Measurements from ENCODE around the gene PHYKPL. TPM values are rescaled to one million over a fixed set of nuclear protein-coding genes. Genes with fewer than 3 reads are reported as not detected.
A peak's percentile ranks its signal among the peaks of the same experiment; 100 is the strongest.

PHYKPL gene
- total RNA-seq, 2 donors from 2014 or later = 22.8 to 34.5 TPM

- H3K27ac ChIP-seq = peak overlapping the region; percentile 63 to 86
Measured at GRCh38 chr5:178236679-178237078, 4.1 kb upstream of the PHYKPL start.

GRCh38 chr5:178236126-178236525 is 3.5 kb upstream of the PHYKPL start:
- H3K4me1 ChIP-seq = peaks cover 0 to 64% of the 10 kb centered on the region in 2 donors
- TF ChIP-seq CTCF (IDR thresholded peaks at IDR 0.05) = no peak
- H3K36me3 ChIP-seq = peaks cover 1% of the 10 kb centered on the region
- no peak overlapping the region for H3K4me3 ChIP-seq
- H3K27ac ChIP-seq = peak overlapping the region; percentile 44 to 63
- no peaks in the 10 kb centered on the region for H3K9me3 ChIP-seq
- no peak for DNase-seq (ENCODE audit: low spot score)
- no peaks in the 10 kb centered on the region for H3K27me3 ChIP-seq

More at GRCh38 chr5:178236679-178237078, 4.1 kb upstream of the PHYKPL start:
- Histone ChIP-seq H3K4me3 (no peak overlapping the region), H3K4me1 (peaks cover 0 to 64% of the 10 kb centered on the region in 2 donors), H3K36me3 (no peaks in the 10 kb centered on the region), H3K9me3 (no peaks in the 10 kb centered on the region), H3K27me3 (no peaks in the 10 kb centered on the region)
- no peak for TF ChIP-seq CTCF (IDR thresholded peaks at IDR 0.05)
- DNase-seq (ENCODE audit: low spot score) = peak; percentile 73

GRCh38 chr5:178235588-178235974 is 3.0 kb upstream of the PHYKPL start:
- Histone ChIP-seq H3K27me3 (no peaks in the 10 kb centered on the region), H3K27ac (no peak overlapping the region), H3K36me3 (peaks cover 7% of the 10 kb centered on the region), H3K9me3 (no peaks in the 10 kb centered on the region), H3K4me3 (no peak overlapping the region), H3K4me1 (peaks cover 0 to 64% of the 10 kb centered on the region in 2 donors)
- no peak for TF ChIP-seq CTCF (IDR thresholded peaks at IDR 0.05)
- no peak for DNase-seq (ENCODE audit: low spot score)

GRCh38 chr5:178234750-178235587 is 2.4 kb upstream of the PHYKPL start:
- TF ChIP-seq CTCF (IDR thresholded peaks at IDR 0.05) = peak; percentile 69 to 80
- Histone ChIP-seq H3K27ac (peak overlapping the region in 1 of 2 donors; percentile 29), H3K27me3 (no peaks in the 10 kb centered on the region), H3K4me1 (peaks cover 0 to 64% of the 10 kb centered on the region in 2 donors), H3K4me3 (no peak overlapping the region), H3K9me3 (no peaks in the 10 kb centered on the region), H3K36me3 (peaks cover 12% of the 10 kb centered on the region)
- peak; percentile 81 for DNase-seq (ENCODE audit: low spot score)

GRCh38 chr5:178234121-178234749 is 1.6 kb upstream of the PHYKPL start:
- DNase-seq (ENCODE audit: low spot score) = no peak
- no peaks in the 10 kb centered on the region for H3K27me3 ChIP-seq
- no peaks in the 10 kb centered on the region for H3K9me3 ChIP-seq
- no peak for TF ChIP-seq CTCF (IDR thresholded peaks at IDR 0.05)
- peaks cover 19% of the 10 kb centered on the region for H3K36me3 ChIP-seq
- H3K27ac ChIP-seq = peak overlapping the region in 1 of 2 donors; percentile 29
- peaks cover 0 to 63% of the 10 kb centered on the region in 2 donors for H3K4me1 ChIP-seq
- no peak overlapping the region for H3K4me3 ChIP-seq

Data from right atrium auricular region (tissue), 2 donors.